Measurements from ENCODE around the gene SUPT3H. TPM values are rescaled to one million over a fixed set of nuclear protein-coding genes. Genes with fewer than 3 reads are reported as not detected.

SUPT3H gene
- total and polyA plus RNA-seq, 5 donors from 2014 or later: 4.8 to 7.8 (median 5.7) TPM

GRCh38 chr6:45170309-45170708 is 207.4 kb downstream of the SUPT3H start:
- Mint-ChIP-seq H3K27me3 (no peaks in the 10 kb centered on the region), H3K4me1 (peaks cover 0 to 12% (median 6%) of the 10 kb centered on the region in 4 donors), H3K36me3 (no peaks in the 10 kb centered on the region), H3K4me3 (no peak overlapping the region), H3K27ac (no peak overlapping the region), H3K9me3 (peaks cover 0 to 2% (median 0%) of the 10 kb centered on the region in 7 donors)
- H3K9me3 ChIP-seq (ENCODE audit: control insufficient read depth in 2 of 2, low read length in 2 of 2): no peaks in the 10 kb centered on the region
- DNase-seq (no peak), ATAC-seq (ENCODE audit: low read depth in 2 of 2) (no peak)
- H3K36me3 ChIP-seq (ENCODE audit: control insufficient read depth, insufficient read depth, low read length): no peaks in the 10 kb centered on the region
- H3K27ac ChIP-seq (ENCODE audit: insufficient read depth, low read length, poor library complexity, severe bottlenecking): no peak overlapping the region
- no peak overlapping the region for H3K4me3 ChIP-seq (ENCODE audit: low read depth, low read length)
- no peaks in the 10 kb centered on the region for H3K4me1 ChIP-seq (ENCODE audit: control insufficient read depth, insufficient read depth, low read length, poor library complexity, severe bottlenecking)
- no peaks in the 10 kb centered on the region for H3K27me3 ChIP-seq (ENCODE audit: control insufficient read depth, insufficient read depth, low read length)

GRCh38 chr6:45169815-45170214 is 207.9 kb downstream of the SUPT3H start:
- no peak overlapping the region for H3K27ac ChIP-seq (ENCODE audit: insufficient read depth, low read length, poor library complexity, severe bottlenecking)
- no peaks in the 10 kb centered on the region for H3K27me3 Mint-ChIP-seq
- no peaks in the 10 kb centered on the region for H3K9me3 ChIP-seq (ENCODE audit: control insufficient read depth in 2 of 2, low read length in 2 of 2)
- H3K4me1 Mint-ChIP-seq: peaks cover 0 to 9% (median 4%) of the 10 kb centered on the region in 4 donors
- H3K27me3 ChIP-seq (ENCODE audit: control insufficient read depth, insufficient read depth, low read length): no peaks in the 10 kb centered on the region
- H3K9me3 Mint-ChIP-seq: peaks cover 0 to 2% (median 0%) of the 10 kb centered on the region in 7 donors
- H3K36me3 ChIP-seq (ENCODE audit: control insufficient read depth, insufficient read depth, low read length): no peaks in the 10 kb centered on the region
- H3K4me1 ChIP-seq (ENCODE audit: control insufficient read depth, insufficient read depth, low read length, poor library complexity, severe bottlenecking): no peaks in the 10 kb centered on the region
- H3K36me3 Mint-ChIP-seq: no peaks in the 10 kb centered on the region
- no peak overlapping the region for H3K27ac Mint-ChIP-seq
- no peak overlapping the region for H3K4me3 Mint-ChIP-seq
- H3K4me3 ChIP-seq (ENCODE audit: low read depth, low read length): no peak overlapping the region
- DNase-seq: no peak
- ATAC-seq (ENCODE audit: low read depth in 2 of 2): no peak

GRCh38 chr6:45163952-45164766 is 213.6 kb downstream of the SUPT3H start:
- Mint-ChIP-seq H3K4me3 (no peak overlapping the region), H3K9me3 (peaks cover 0 to 2% (median 0%) of the 10 kb centered on the region in 7 donors), H3K27me3 (no peaks in the 10 kb centered on the region), H3K27ac (peak overlapping the region in 2 of 3 donors; percentile 39 to 56), H3K4me1 (peaks cover 0 to 5% (median under 1%) of the 10 kb centered on the region in 4 donors), H3K36me3 (no peaks in the 10 kb centered on the region)
- Histone ChIP-seq H3K27me3 (ENCODE audit: control insufficient read depth, insufficient read depth, low read length) (no peaks in the 10 kb centered on the region), H3K4me3 (ENCODE audit: low read depth, low read length) (no peak overlapping the region), H3K36me3 (ENCODE audit: control insufficient read depth, insufficient read depth, low read length) (no peaks in the 10 kb centered on the region), H3K9me3 (ENCODE audit: control insufficient read depth in 2 of 2, low read length in 2 of 2) (no peaks in the 10 kb centered on the region), H3K4me1 (ENCODE audit: control insufficient read depth, insufficient read depth, low read length, poor library complexity, severe bottlenecking) (no peaks in the 10 kb centered on the region), H3K27ac (ENCODE audit: insufficient read depth, low read length, poor library complexity, severe bottlenecking) (no peak overlapping the region)
- DNase-seq (peak in 1 of 3 donors; percentile 23), ATAC-seq (ENCODE audit: low read depth in 2 of 2) (peak in 1 of 2 donors; percentile 34)

GRCh38 chr6:45160305-45160704 is 217.4 kb downstream of the SUPT3H start:
- Histone ChIP-seq H3K4me1 (ENCODE audit: control insufficient read depth, insufficient read depth, low read length, poor library complexity, severe bottlenecking) (peaks cover 6% of the 10 kb centered on the region), H3K27ac (ENCODE audit: insufficient read depth, low read length, poor library complexity, severe bottlenecking) (no peak overlapping the region), H3K27me3 (ENCODE audit: control insufficient read depth, insufficient read depth, low read length) (no peaks in the 10 kb centered on the region), H3K4me3 (ENCODE audit: low read depth, low read length) (no peak overlapping the region), H3K9me3 (ENCODE audit: control insufficient read depth in 2 of 2, low read length in 2 of 2) (no peaks in the 10 kb centered on the region), H3K36me3 (ENCODE audit: control insufficient read depth, insufficient read depth, low read length) (no peaks in the 10 kb centered on the region)
- Mint-ChIP-seq H3K27me3 (no peaks in the 10 kb centered on the region), H3K4me3 (no peak overlapping the region), H3K36me3 (no peaks in the 10 kb centered on the region), H3K27ac (no peak overlapping the region), H3K9me3 (peaks cover 0 to 2% (median 0%) of the 10 kb centered on the region in 7 donors), H3K4me1 (peaks cover 0 to 18% (median 7%) of the 10 kb centered on the region in 4 donors)
- ATAC-seq (ENCODE audit: low read depth in 2 of 2) (no peak), DNase-seq (no peak)

GRCh38 chr6:45156075-45156474 is 221.7 kb downstream of the SUPT3H start:
- peaks cover 0 to 5% (median 0%) of the 10 kb centered on the region in 7 donors for H3K9me3 Mint-ChIP-seq
- peaks cover 9% of the 10 kb centered on the region for H3K4me1 ChIP-seq (ENCODE audit: control insufficient read depth, insufficient read depth, low read length, poor library complexity, severe bottlenecking)
- no peaks in the 10 kb centered on the region for H3K9me3 ChIP-seq (ENCODE audit: control insufficient read depth in 2 of 2, low read length in 2 of 2)
- no peaks in the 10 kb centered on the region for H3K27me3 Mint-ChIP-seq
- peak; percentile 80 to 89 for ATAC-seq (ENCODE audit: low read depth in 2 of 2)
- H3K4me3 Mint-ChIP-seq: peak overlapping the region in 1 of 4 donors; percentile 26
- H3K36me3 ChIP-seq (ENCODE audit: control insufficient read depth, insufficient read depth, low read length): no peaks in the 10 kb centered on the region
- peak overlapping the region in 1 of 3 donors; percentile 23 for H3K27ac Mint-ChIP-seq
- DNase-seq: peak in 2 of 3 donors; percentile 69 to 89
- H3K4me1 Mint-ChIP-seq: peaks cover 5 to 22% (median 17%) of the 10 kb centered on the region in 4 donors
- no peaks in the 10 kb centered on the region for H3K27me3 ChIP-seq (ENCODE audit: control insufficient read depth, insufficient read depth, low read length)
- H3K4me3 ChIP-seq (ENCODE audit: low read depth, low read length): peak overlapping the region; percentile 20
- H3K27ac ChIP-seq (ENCODE audit: insufficient read depth, low read length, poor library complexity, severe bottlenecking): no peak overlapping the region
- H3K36me3 Mint-ChIP-seq: no peaks in the 10 kb centered on the region

- no peak for ATAC-seq (ENCODE audit: low read depth in 2 of 2)
- no peak overlapping the region for H3K27ac ChIP-seq (ENCODE audit: insufficient read depth, low read length, poor library complexity, severe bottlenecking)
- H3K9me3 Mint-ChIP-seq: peaks cover 0 to 5% (median 0%) of the 10 kb centered on the region in 7 donors
Measured at GRCh38 chr6:45155341-45155894, 222.3 kb downstream of the SUPT3H start.

GRCh38 chr6:45154679-45155078 is 223.1 kb downstream of the SUPT3H start:
- Mint-ChIP-seq H3K9me3 (peaks cover 0 to 5% (median 0%) of the 10 kb centered on the region in 7 donors), H3K27me3 (no peaks in the 10 kb centered on the region), H3K27ac (peak overlapping the region in 2 of 3 donors; percentile 4 to 22), H3K4me3 (no peak overlapping the region), H3K4me1 (peaks cover 5 to 22% (median 17%) of the 10 kb centered on the region in 4 donors), H3K36me3 (no peaks in the 10 kb centered on the region)
- Histone ChIP-seq H3K27me3 (ENCODE audit: control insufficient read depth, insufficient read depth, low read length) (no peaks in the 10 kb centered on the region), H3K36me3 (ENCODE audit: control insufficient read depth, insufficient read depth, low read length) (no peaks in the 10 kb centered on the region), H3K27ac (ENCODE audit: insufficient read depth, low read length, poor library complexity, severe bottlenecking) (no peak overlapping the region), H3K9me3 (ENCODE audit: control insufficient read depth in 2 of 2, low read length in 2 of 2) (no peaks in the 10 kb centered on the region), H3K4me1 (ENCODE audit: control insufficient read depth, insufficient read depth, low read length, poor library complexity, severe bottlenecking) (peaks cover 9% of the 10 kb centered on the region), H3K4me3 (ENCODE audit: low read depth, low read length) (no peak overlapping the region)
- ATAC-seq (ENCODE audit: low read depth in 2 of 2) (no peak), DNase-seq (no peak)

More at GRCh38 chr6:45155341-45155894, 222.3 kb downstream of the SUPT3H start:
- peaks cover 9% of the 10 kb centered on the region for H3K4me1 ChIP-seq (ENCODE audit: control insufficient read depth, insufficient read depth, low read length, poor library complexity, severe bottlenecking)
- no peaks in the 10 kb centered on the region for H3K36me3 ChIP-seq (ENCODE audit: control insufficient read depth, insufficient read depth, low read length)
- H3K27ac Mint-ChIP-seq: no peak overlapping the region
- peaks cover 5 to 22% (median 17%) of the 10 kb centered on the region in 4 donors for H3K4me1 Mint-ChIP-seq
- H3K27me3 Mint-ChIP-seq: no peaks in the 10 kb centered on the region
- H3K4me3 ChIP-seq (ENCODE audit: low read depth, low read length): peak overlapping the region; percentile 20
- H3K27me3 ChIP-seq (ENCODE audit: control insufficient read depth, insufficient read depth, low read length): no peaks in the 10 kb centered on the region
- no peak for DNase-seq
- no peaks in the 10 kb centered on the region for H3K9me3 ChIP-seq (ENCODE audit: control insufficient read depth in 2 of 2, low read length in 2 of 2)
- peak overlapping the region in 1 of 4 donors; percentile 11 for H3K4me3 Mint-ChIP-seq
- H3K36me3 Mint-ChIP-seq: no peaks in the 10 kb centered on the region

Measured in CD4-positive, CD25-positive, alpha-beta regulatory T cell (primary cell).